Left ventricle myocardium inferior (tissue), 1 donor: ENCODE data around the gene WDR88. TPM values are rescaled to one million over a fixed set of nuclear protein-coding genes. Genes with fewer than 3 reads are reported as not detected.
"Not testable (repeated sequence)": the region's sequence is repeated elsewhere in the genome, so short reads cannot be mapped to it uniquely, and the experiment has no call there.

Source experiments
- DNase-seq: peaks from one replicate; pipeline ENCODE4 v3.0.0-alpha.2; 2020
- H3K27ac ChIP-seq: fragments of 200-600 bp; replicated peaks from 2 replicates; pipeline ENCODE4 v1.8.0; 2021
- H3K27me3 ChIP-seq: fragments of 200-600 bp; 2 replicates; pipeline ENCODE4 v1.8.0; 2021; ENCODE audit warnings: low read depth
- H3K36me3 ChIP-seq: fragments of 200-600 bp; 2 replicates; pipeline ENCODE4 v1.8.0; 2021
- H3K4me1 ChIP-seq: fragments of 200-600 bp; 2 replicates; pipeline ENCODE4 v1.8.0; 2021
- H3K4me3 ChIP-seq: fragments of 200-600 bp; 2 replicates; pipeline ENCODE4 v1.8.0; 2021; ENCODE audit warnings: mild to moderate bottlenecking, moderate library complexity
- H3K9me3 ChIP-seq: fragments of 200-600 bp; replicated peaks from 2 replicates; pipeline ENCODE4 v1.8.0; 2021
- intact Hi-C: fragments of 100-400 bp; cut with micrococcal nuclease; formaldehyde crosslinking; loops from one replicate; pipeline ENCODE4 v1.11.0; 2022
- total RNA-seq: library from RNA; stranded (reverse); fragmentation: NEBNext Ultra II Directional; extraction: Animal tissue kit (Norgen Biotek cat#: 25700); gene quantifications from one replicate; pipeline ENCODE4 v1.2.1, GENCODE V29; 2021
- TF ChIP-seq, protein P1 (sequence below): fragments of 200-600 bp; IDR thresholded peaks from 2 replicates; pipeline ENCODE4 v1.8.0; 2021; ENCODE audit warnings: antibody characterized with exemption, mild to moderate bottlenecking, borderline replicate concordance
- donor health status: DM: no; HTN: yes; CAD: no; lungs with severe emphysema.

Gene WDR88
- total RNA-seq, 1 donor from 2014 or later: not detected

DNA sequence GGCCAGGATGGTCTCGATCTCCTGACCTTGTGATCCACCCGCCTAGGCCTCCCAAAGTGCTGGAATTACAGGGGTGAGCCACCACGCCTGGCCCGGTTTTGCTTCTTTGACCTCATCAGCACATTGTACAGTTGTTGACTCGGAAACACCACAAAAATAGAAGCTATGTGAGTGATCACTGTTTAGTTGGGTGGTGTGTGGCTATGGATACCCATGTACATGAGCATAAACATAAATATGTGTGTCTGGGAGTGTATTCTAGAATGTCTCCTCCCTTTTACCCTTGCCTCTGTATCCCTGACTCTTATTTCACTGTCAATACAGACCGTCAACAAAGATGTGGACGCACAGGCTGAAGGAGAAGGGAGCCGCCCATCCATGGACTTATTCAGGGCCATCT lies 14.4 kb upstream of the WDR88 start:
- peaks cover 91% of the 10 kb centered on the region for H3K36me3 ChIP-seq
- H3K9me3 ChIP-seq: no peaks in the 10 kb centered on the region
- no peak overlapping the region for H3K27ac ChIP-seq
- H3K27me3 ChIP-seq: no peaks in the 10 kb centered on the region
- TF ChIP-seq, protein P1, sequence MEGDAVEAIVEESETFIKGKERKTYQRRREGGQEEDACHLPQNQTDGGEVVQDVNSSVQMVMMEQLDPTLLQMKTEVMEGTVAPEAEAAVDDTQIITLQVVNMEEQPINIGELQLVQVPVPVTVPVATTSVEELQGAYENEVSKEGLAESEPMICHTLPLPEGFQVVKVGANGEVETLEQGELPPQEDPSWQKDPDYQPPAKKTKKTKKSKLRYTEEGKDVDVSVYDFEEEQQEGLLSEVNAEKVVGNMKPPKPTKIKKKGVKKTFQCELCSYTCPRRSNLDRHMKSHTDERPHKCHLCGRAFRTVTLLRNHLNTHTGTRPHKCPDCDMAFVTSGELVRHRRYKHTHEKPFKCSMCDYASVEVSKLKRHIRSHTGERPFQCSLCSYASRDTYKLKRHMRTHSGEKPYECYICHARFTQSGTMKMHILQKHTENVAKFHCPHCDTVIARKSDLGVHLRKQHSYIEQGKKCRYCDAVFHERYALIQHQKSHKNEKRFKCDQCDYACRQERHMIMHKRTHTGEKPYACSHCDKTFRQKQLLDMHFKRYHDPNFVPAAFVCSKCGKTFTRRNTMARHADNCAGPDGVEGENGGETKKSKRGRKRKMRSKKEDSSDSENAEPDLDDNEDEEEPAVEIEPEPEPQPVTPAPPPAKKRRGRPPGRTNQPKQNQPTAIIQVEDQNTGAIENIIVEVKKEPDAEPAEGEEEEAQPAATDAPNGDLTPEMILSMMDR: no peak
- no peaks in the 10 kb centered on the region for H3K4me1 ChIP-seq
- no peak for DNase-seq
- intact Hi-C loops: no loop called here
- no peak overlapping the region for H3K4me3 ChIP-seq

DNA sequence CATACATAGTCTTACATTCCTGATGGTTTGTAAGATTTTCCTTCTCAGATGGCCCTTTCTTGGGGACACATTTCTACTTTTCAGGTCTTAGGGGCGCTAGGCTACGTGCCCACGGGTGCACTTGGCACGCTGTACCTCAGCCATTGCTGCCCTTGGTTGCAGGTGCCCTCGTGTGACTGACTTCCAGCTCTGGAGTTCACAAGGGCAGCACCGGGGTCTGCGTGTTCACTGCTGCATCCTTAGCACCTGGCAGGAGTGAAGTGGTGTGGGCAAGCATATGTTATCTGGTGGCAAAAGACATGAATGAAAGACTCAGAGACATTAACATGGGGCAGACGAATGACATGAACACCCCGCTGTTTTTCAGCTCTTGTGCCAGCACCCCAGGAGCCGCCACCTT lies 13.3 kb upstream of the WDR88 start:
- Histone ChIP-seq H3K36me3 (peaks cover 89% of the 10 kb centered on the region), H3K9me3 (no peaks in the 10 kb centered on the region), H3K4me1 (no peaks in the 10 kb centered on the region), H3K27me3 (no peaks in the 10 kb centered on the region), H3K4me3 (no peak overlapping the region), H3K27ac (no peak overlapping the region)
- DNase-seq: no peak
- intact Hi-C loops: no loop called here
- TF ChIP-seq, protein P1: no peak

DNA sequence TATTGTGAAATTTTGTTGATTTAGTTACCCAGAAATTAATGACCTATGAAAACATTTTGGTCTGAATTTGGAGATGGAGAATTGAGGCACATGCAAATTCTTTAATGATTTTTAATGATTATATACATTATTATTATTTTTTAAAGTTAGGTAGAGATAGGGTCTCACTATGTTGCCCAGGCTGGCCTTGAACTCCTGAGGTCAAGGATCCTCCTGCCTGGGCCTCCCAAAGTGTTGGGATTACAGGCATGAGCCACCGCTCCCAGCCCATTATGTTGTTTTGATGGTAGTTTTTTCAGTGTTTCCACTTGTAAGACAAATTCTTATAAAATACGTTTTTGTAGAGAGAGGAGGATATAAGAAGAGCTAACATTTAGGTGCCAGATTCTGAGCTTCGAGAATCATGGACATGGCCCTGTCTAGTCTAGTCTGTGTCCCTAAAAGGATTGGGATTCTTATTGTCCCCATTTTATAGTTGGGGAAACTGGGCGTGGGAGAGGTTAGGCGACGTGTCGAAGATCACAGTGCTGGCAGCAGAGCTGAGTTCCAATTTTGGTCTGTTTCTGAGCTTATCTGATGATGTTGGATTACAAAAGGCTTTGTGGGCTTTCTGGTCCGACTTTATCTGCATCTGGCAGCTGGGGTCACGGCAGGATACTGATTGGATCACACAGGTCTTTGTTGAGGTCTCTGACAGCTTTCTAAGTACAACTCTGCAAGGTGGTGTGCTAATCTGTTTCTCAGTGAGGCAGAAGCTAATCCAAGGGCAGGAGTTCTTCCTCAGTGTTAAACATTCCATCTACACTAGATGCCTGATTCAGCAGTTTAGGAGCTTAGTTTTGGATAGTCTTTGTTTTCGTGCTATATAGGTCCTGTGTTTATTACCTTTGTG lies 7.5 kb upstream of the WDR88 start:
- no peak overlapping the region for H3K4me3 ChIP-seq
- H3K27me3 ChIP-seq: no peaks in the 10 kb centered on the region
- TF ChIP-seq, protein P1: no peak
- intact Hi-C loops: no loop called here
- H3K4me1 ChIP-seq: peaks cover 6% of the 10 kb centered on the region
- no peak overlapping the region for H3K27ac ChIP-seq
- peaks cover 83% of the 10 kb centered on the region for H3K36me3 ChIP-seq
- DNase-seq: no peak
- H3K9me3 ChIP-seq: no peaks in the 10 kb centered on the region

DNA sequence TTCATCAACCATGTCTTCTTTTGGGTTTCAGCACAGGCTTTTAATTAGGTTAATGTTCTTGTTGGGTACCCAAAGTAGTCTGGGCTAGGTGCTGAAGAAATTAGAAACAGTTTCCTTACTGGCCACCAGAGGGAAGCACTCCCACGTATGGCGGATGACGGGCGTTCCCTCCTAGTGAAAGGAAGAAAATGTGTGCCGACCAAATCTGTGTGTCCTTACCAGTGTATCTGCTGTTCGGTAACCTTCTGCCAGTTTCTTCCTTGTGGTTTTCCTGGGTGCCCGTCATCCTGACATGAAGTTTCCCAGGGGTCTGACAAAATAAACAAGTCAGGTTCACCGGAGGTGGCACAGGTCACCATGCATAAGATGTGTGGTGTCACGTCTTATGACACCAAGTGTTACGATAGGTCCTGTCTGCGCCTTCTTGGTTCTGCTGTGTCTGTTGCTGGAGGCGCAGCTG lies 6.0 kb upstream of the WDR88 start:
- Histone ChIP-seq H3K27me3 (no peaks in the 10 kb centered on the region), H3K36me3 (peaks cover 89% of the 10 kb centered on the region), H3K9me3 (no peaks in the 10 kb centered on the region), H3K4me1 (peaks cover 6% of the 10 kb centered on the region), H3K4me3 (peak overlapping the region; percentile 17), H3K27ac (no peak overlapping the region)
- intact Hi-C loops: no loop called here
- TF ChIP-seq, protein P1: peak; percentile 89
- DNase-seq: no peak

DNA sequence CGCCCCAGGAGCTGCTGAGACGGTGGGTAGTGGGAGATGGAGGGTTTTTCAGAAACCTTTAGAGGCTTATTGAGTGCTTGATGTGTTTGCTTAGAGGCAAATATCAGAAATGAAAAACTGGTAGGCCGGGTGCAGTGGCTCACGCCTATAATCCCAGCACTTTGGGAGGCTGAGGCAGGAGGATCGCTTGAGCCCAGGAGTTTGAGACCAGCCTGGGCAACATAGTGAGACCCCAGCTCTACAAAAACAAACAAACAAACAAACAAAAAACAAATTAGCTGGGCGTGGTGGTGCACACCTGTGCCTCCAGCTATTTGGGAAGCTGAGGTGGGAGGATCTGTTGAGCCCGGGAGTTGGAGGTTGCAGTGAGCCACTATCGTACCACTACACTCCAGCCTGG lies 5.2 kb upstream of the WDR88 start:
- intact Hi-C loops, H3K27me3 ChIP-seq, H3K4me1 ChIP-seq, DNase-seq, H3K4me3 ChIP-seq, H3K27ac ChIP-seq, H3K9me3 ChIP-seq: not testable (repeated sequence)
- peaks cover 83% of the 10 kb centered on the region for H3K36me3 ChIP-seq

- Histone ChIP-seq H3K4me1 (peaks cover 6% of the 10 kb centered on the region), H3K9me3 (no peaks in the 10 kb centered on the region), H3K4me3 (no peak overlapping the region), H3K36me3 (peaks cover 55% of the 10 kb centered on the region), H3K27me3 (peaks cover 12% of the 10 kb centered on the region), H3K27ac (no peak overlapping the region)
- intact Hi-C loops: no loop called here
- TF ChIP-seq, protein P1: no peak
- DNase-seq: no peak
Measured at GRCh38 chr19:33129901-33130300, 2.0 kb upstream of the WDR88 start.
